ENCODE results near the gene ALDH1A2.
"Not testable (repeated sequence)": the region's sequence is repeated elsewhere in the genome, so short reads cannot be mapped to it uniquely, and the experiment has no call there.

The ALDH1A2 gene

GRCh38 chr15:58039079-58040035, 26.2 kb downstream of the ALDH1A2 start:
- H3K4me3 ChIP-seq (ENCODE audit: low read length): no peak overlapping the region
- H3K4me1 ChIP-seq (ENCODE audit: control insufficient read depth, insufficient read depth, low read length): peaks cover 17% of the 10 kb centered on the region
- no peaks in the 10 kb centered on the region for H3K27me3 ChIP-seq (replicated peaks; ENCODE audit: control insufficient read depth, insufficient read depth, low read length)
- H3K36me3 ChIP-seq (ENCODE audit: control insufficient read depth, insufficient read depth, low read length, severe bottlenecking): no peaks in the 10 kb centered on the region
- no peak overlapping the region for H3K9ac ChIP-seq (ENCODE audit: low read length)
- H3K9me3 ChIP-seq (ENCODE audit: control insufficient read depth, low read length): no peaks in the 10 kb centered on the region
- DNase-seq (ENCODE audit: low read depth): no peak

DNA sequence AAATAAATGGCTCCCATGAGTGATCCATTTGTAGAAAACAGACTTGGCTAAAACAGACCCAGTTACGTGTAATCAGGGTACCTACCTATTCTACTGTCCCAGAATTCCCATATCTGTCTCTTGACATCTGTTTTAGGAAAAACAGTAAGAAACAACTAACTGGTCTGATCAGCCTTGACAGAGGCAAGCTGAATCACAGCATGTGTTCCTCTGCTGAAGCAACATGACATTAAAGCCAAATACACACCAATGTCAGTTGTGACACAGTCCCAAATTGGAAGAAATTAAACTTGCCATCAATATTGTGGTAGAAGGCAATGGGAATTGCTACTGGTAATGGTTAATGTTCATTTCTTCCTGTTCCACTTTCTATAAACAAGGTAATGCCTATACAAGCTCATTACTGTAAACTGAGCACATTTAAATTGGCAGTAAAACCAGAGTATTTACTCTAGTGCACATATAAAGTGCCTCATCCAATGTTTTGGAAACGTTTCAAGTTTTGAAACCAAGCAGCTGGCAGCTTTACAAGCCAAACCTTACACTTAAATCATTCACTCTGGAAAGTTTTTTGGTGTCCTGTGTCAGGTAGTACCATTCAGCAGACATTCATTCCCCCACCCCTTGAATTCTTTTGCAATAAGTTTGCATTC, 27.0 kb downstream of the ALDH1A2 start:
- no peaks in the 10 kb centered on the region for H3K27me3 ChIP-seq (replicated peaks; ENCODE audit: control insufficient read depth, insufficient read depth, low read length)
- H3K9ac ChIP-seq (ENCODE audit: low read length): no peak overlapping the region
- peaks cover 17% of the 10 kb centered on the region for H3K4me1 ChIP-seq (ENCODE audit: control insufficient read depth, insufficient read depth, low read length)
- H3K9me3 ChIP-seq (ENCODE audit: control insufficient read depth, low read length): no peaks in the 10 kb centered on the region
- H3K36me3 ChIP-seq (ENCODE audit: control insufficient read depth, insufficient read depth, low read length, severe bottlenecking): no peaks in the 10 kb centered on the region
- DNase-seq (ENCODE audit: low read depth): peak; percentile 58
- H3K4me3 ChIP-seq (ENCODE audit: low read length): no peak overlapping the region

GRCh38 chr15:58037723-58038301, 27.7 kb downstream of the ALDH1A2 start:
- Histone ChIP-seq H3K27me3 (replicated peaks; ENCODE audit: control insufficient read depth, insufficient read depth, low read length) (no peaks in the 10 kb centered on the region), H3K4me3 (ENCODE audit: low read length) (no peak overlapping the region), H3K4me1 (ENCODE audit: control insufficient read depth, insufficient read depth, low read length) (peaks cover 17% of the 10 kb centered on the region), H3K9me3 (ENCODE audit: control insufficient read depth, low read length) (no peaks in the 10 kb centered on the region), H3K36me3 (ENCODE audit: control insufficient read depth, insufficient read depth, low read length, severe bottlenecking) (no peaks in the 10 kb centered on the region), H3K9ac (ENCODE audit: low read length) (no peak overlapping the region)
- DNase-seq (ENCODE audit: low read depth): no peak

DNA sequence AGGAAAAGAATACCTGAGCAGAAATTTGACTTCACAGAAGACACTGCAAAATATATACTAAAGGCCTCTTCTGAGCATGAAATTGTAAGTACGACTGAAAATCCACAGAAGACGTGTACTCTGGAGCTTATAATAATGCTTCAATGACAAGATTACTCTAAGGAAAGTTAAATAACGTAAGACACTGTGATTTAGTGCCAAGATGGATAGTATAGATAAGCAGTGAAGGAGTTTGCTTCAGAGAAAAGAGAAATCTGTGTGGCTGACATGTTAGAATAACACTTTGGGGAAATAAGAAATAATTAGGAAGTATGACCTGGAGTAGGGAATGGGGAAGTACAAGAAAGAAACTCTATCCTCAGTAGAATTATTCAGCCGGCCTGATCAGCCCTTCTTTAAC, 28.9 kb downstream of the ALDH1A2 start:
- Histone ChIP-seq H3K27me3 (replicated peaks; ENCODE audit: control insufficient read depth, insufficient read depth, low read length) (no peaks in the 10 kb centered on the region), H3K9ac (ENCODE audit: low read length) (no peak overlapping the region), H3K9me3 (ENCODE audit: control insufficient read depth, low read length) (no peaks in the 10 kb centered on the region), H3K4me1 (ENCODE audit: control insufficient read depth, insufficient read depth, low read length) (peaks cover 17% of the 10 kb centered on the region), H3K36me3 (ENCODE audit: control insufficient read depth, insufficient read depth, low read length, severe bottlenecking) (no peaks in the 10 kb centered on the region), H3K4me3 (ENCODE audit: low read length) (no peak overlapping the region)
- no peak for DNase-seq (ENCODE audit: low read depth)

GRCh38 chr15:58028392-58028791, 37.1 kb downstream of the ALDH1A2 start:
- H3K4me3 ChIP-seq (ENCODE audit: low read length); H3K9ac ChIP-seq (ENCODE audit: low read length); H3K36me3 ChIP-seq (ENCODE audit: control insufficient read depth, insufficient read depth, low read length, severe bottlenecking); H3K27me3 ChIP-seq (replicated peaks; ENCODE audit: control insufficient read depth, insufficient read depth, low read length); H3K4me1 ChIP-seq (ENCODE audit: control insufficient read depth, insufficient read depth, low read length); DNase-seq (ENCODE audit: low read depth): not testable (repeated sequence)
- H3K9me3 ChIP-seq (ENCODE audit: control insufficient read depth, low read length): peaks cover 52% of the 10 kb centered on the region

DNA sequence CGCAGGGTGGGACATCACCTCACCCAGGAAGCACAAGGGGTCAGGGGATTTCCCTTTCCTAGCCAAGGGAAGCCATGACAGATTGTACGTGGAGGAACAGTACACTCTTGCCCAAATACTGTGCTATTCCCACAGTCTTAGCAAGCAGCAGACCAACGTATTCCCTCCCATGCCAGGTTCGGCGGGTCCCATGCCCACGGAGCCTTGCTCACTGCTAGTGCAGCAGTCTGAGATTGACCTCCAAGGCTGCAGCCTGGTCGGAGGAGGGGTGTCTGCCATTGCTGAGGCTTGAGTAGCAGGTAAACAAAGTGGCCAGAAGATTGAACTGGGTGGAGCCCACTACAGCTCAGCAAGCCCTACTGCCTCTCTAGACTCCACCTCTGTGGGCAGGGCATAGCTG, 39.0 kb downstream of the ALDH1A2 start:
- Histone ChIP-seq H3K4me3 (ENCODE audit: low read length) (peak overlapping the region; percentile 35), H3K9me3 (ENCODE audit: control insufficient read depth, low read length) (peaks cover 53% of the 10 kb centered on the region), H3K4me1 (ENCODE audit: control insufficient read depth, insufficient read depth, low read length) (no peaks in the 10 kb centered on the region), H3K36me3 (ENCODE audit: control insufficient read depth, insufficient read depth, low read length, severe bottlenecking) (no peaks in the 10 kb centered on the region), H3K27me3 (replicated peaks; ENCODE audit: control insufficient read depth, insufficient read depth, low read length) (no peaks in the 10 kb centered on the region), H3K9ac (ENCODE audit: low read length) (no peak overlapping the region)
- no peak for DNase-seq (ENCODE audit: low read depth)

DNA sequence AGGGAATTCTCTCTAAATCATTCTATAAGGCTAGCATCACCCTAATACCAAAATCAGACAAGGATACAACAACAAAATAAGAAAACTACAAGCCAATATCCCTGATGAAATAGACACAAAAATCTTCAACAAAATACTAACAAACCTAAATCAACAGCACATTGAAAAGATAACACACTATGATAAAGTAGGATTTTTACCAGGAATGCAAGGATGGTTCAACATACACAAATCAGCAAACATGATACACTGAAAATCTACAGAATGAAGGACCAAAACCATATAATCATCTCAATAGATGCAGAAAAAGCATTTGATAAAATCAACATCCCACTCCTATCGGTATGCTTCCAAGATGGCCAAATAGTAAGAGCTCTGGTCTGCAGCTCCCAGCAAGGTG, 39.5 kb downstream of the ALDH1A2 start:
- Histone ChIP-seq H3K36me3 (ENCODE audit: control insufficient read depth, insufficient read depth, low read length, severe bottlenecking) (no peaks in the 10 kb centered on the region), H3K9ac (ENCODE audit: low read length) (no peak overlapping the region), H3K4me1 (ENCODE audit: control insufficient read depth, insufficient read depth, low read length) (no peaks in the 10 kb centered on the region), H3K9me3 (ENCODE audit: control insufficient read depth, low read length) (peaks cover 53% of the 10 kb centered on the region), H3K4me3 (ENCODE audit: low read length) (peak overlapping the region; percentile 35), H3K27me3 (replicated peaks; ENCODE audit: control insufficient read depth, insufficient read depth, low read length) (no peaks in the 10 kb centered on the region)
- DNase-seq (ENCODE audit: low read depth): no peak

- no peak for DNase-seq (ENCODE audit: low read depth)
- Histone ChIP-seq H3K9ac (ENCODE audit: low read length) (no peak overlapping the region), H3K4me1 (ENCODE audit: control insufficient read depth, insufficient read depth, low read length) (peaks cover 20% of the 10 kb centered on the region), H3K36me3 (ENCODE audit: control insufficient read depth, insufficient read depth, low read length, severe bottlenecking) (no peaks in the 10 kb centered on the region), H3K4me3 (ENCODE audit: low read length) (no peak overlapping the region), H3K27me3 (replicated peaks; ENCODE audit: control insufficient read depth, insufficient read depth, low read length) (no peaks in the 10 kb centered on the region), H3K9me3 (ENCODE audit: control insufficient read depth, low read length) (peaks cover 30% of the 10 kb centered on the region)
These were observed 43.9 kb downstream of the ALDH1A2 start for GRCh38 chr15:58021332-58022230.

DNA sequence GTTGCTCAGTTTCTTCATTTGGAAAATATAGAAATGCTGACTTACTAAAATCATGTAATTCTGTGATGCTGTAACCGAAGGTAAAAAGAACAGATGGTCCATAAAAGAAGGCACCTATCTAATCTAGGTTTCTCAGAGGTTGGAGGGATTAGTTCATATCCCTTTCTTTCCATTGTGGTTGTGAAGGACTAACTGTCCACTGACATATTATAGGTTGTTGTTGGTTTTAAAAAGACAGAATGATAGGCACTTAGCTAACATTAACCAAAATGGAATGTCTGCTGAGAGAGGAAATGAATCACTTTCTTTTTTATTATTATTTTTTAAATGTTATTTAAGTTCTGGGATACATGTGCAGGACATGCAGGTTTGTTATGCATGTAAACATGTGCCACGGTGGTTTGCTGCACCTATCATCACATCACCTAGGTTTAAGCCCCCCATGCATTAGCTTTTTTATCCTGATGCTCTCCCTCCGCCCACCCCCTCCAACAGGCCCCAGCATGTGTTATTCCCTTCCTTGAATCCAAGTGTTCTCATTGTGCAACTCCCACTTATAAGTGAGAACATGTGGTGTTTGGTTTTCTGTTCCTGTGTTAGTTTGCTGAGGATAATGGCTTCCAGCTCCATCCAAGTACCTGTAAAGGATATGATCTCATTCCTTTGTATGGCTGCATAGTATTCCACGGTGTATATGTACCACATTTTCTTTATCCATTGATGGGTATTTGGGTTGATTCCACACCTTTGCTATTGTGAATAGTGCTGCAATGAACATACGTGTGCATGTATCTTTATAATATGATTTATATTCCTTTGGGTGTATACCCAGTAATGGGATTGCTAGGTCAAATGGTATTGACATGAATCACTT, 45.8 kb downstream of the ALDH1A2 start:
- DNase-seq (ENCODE audit: low read depth): peak; percentile 39
- Histone ChIP-seq H3K4me3 (ENCODE audit: low read length) (peak overlapping the region; percentile 48), H3K27me3 (replicated peaks; ENCODE audit: control insufficient read depth, insufficient read depth, low read length) (no peaks in the 10 kb centered on the region), H3K9me3 (ENCODE audit: control insufficient read depth, low read length) (peaks cover 12% of the 10 kb centered on the region), H3K9ac (ENCODE audit: low read length) (no peak overlapping the region), H3K36me3 (ENCODE audit: control insufficient read depth, insufficient read depth, low read length, severe bottlenecking) (no peaks in the 10 kb centered on the region), H3K4me1 (ENCODE audit: control insufficient read depth, insufficient read depth, low read length) (peaks cover 23% of the 10 kb centered on the region)

GRCh38 chr15:58017869-58018268, 47.6 kb downstream of the ALDH1A2 start:
- Histone ChIP-seq H3K36me3 (ENCODE audit: control insufficient read depth, insufficient read depth, low read length, severe bottlenecking) (no peaks in the 10 kb centered on the region), H3K9me3 (ENCODE audit: control insufficient read depth, low read length) (no peaks in the 10 kb centered on the region), H3K9ac (ENCODE audit: low read length) (no peak overlapping the region), H3K4me1 (ENCODE audit: control insufficient read depth, insufficient read depth, low read length) (peaks cover 23% of the 10 kb centered on the region), H3K4me3 (ENCODE audit: low read length) (no peak overlapping the region), H3K27me3 (replicated peaks; ENCODE audit: control insufficient read depth, insufficient read depth, low read length) (no peaks in the 10 kb centered on the region)
- no peak for DNase-seq (ENCODE audit: low read depth)

All from adipocyte (in vitro differentiated cells).